Left lung (tissue), 10 donors: ENCODE measurements around the gene IL21. TPM values are rescaled to one million over a fixed set of nuclear protein-coding genes. Genes with fewer than 3 reads are reported as not detected.

ENCODE experiments used
- ATAC-seq: fragments of 200-7000 bp; cut with Tn5 transposase; one replicate; pipeline ENCODE4 v1.9.1; 2020; ENCODE audit warnings: moderate library complexity
- DNase-seq, 4 donors: peaks; one replicate each; pipeline ENCODE4 v3.0.0-alpha.2; 2013 to 2020
- H3K27ac ChIP-seq, 2 donors: fragments of 200-600 bp; sonication (generic) in 1 of 2; one replicate each; pipeline versions ENCODE4 v1.5.0 to v1.8.0; 2020 to 2021
- H3K27me3 ChIP-seq, 2 donors: fragments of 200-600 bp; sonication (generic) in 1 of 2; one replicate each; pipeline versions ENCODE4 v1.5.0 to v1.8.0; 2020 to 2021
- H3K36me3 ChIP-seq, 2 donors: fragments of 200-600 bp; sonication (generic) in 1 of 2; one replicate each; pipeline versions ENCODE4 v1.5.0 to v1.8.0; 2020 to 2021
- H3K4me1 ChIP-seq, 2 donors: fragments of 200-600 bp; one replicate each; pipeline ENCODE4 v1.8.0; 2021
- H3K4me3 ChIP-seq, 2 donors: fragments of 200-600 bp; sonication (generic) in 1 of 2; one replicate each; pipeline versions ENCODE4 v1.5.0 to v1.8.0; 2020 to 2021; ENCODE audit warnings: mild to moderate bottlenecking in 1 of 2
- H3K9me3 ChIP-seq, 2 donors: fragments of 200-600 bp; sonication (generic) in 1 of 2; one replicate each; pipeline versions ENCODE4 v1.5.0 to v1.8.0; 2020 to 2021
- CTCF ChIP-seq, 2 donors: fragments of 200-600 bp; sonication (generic) in 1 of 2; IDR thresholded peaks; one replicate each; pipeline versions ENCODE4 v1.5.0 to v1.8.0; 2021; ENCODE audit warnings: antibody characterized with exemption in 2 of 2
- intact Hi-C, 2 donors: fragments of 100-400 bp; cut with DNase I; formaldehyde crosslinking; loops; one replicate each; pipeline versions ENCODE4 v1.11.2 to v1.14.2; 2022
- polyA plus RNA-seq, 6 donors: library from polyadenylated mRNA; unstranded; fragments of 120-200 nt; gene quantifications; one replicate each; pipeline ENCODE4 v1.2.1, GENCODE V29; 2013; ENCODE audit not compliant: insufficient read length in 6 of 6
- total RNA-seq, 2 donors: library from RNA; stranded (reverse); fragmentation: NEBNext Ultra II Directional; extraction: Animal tissue kit (Norgen Biotek cat#: 25700); gene quantifications; one replicate each; pipeline ENCODE4 v1.2.1, GENCODE V29; 2021
- donor health status: DM: no; HTN: yes; CAD: no.
- donor health status: DM: no; HTN: no; CAD: no.

IL21 gene
- total and polyA plus RNA-seq, 8 donors: not detected

- ATAC-seq: no peak
- intact Hi-C loops: loop anchor here in 1 of 2 donors (10.0 kb wide), 2 partner anchors 112 to 322 kb away; partner anchors contain the start of gene NUDT6
Observed at GRCh38 chr4:122603156-122603574, 17.7 kb downstream of the IL21 start.

GRCh38 chr4:122602277-122603142 is 18.4 kb downstream of the IL21 start:
- DNase-seq: peak in 2 of 4 donors; percentile 12 to 28
- Histone ChIP-seq H3K36me3 (no peaks in the 10 kb centered on the region), H3K27me3 (peaks cover 7 to 26% of the 10 kb centered on the region in 2 donors), H3K4me3 (no peak overlapping the region), H3K4me1 (no peaks in the 10 kb centered on the region), H3K27ac (no peak overlapping the region), H3K9me3 (no peaks in the 10 kb centered on the region)
- ATAC-seq: peak; percentile 90
- TF ChIP-seq CTCF (IDR thresholded peaks at IDR 0.05): peak in 1 of 2 donors; percentile 36
- intact Hi-C loops: loop anchor here in 1 of 2 donors (10.0 kb wide), 2 partner anchors 112 to 322 kb away; partner anchors contain the start of gene NUDT6

More at GRCh38 chr4:122603156-122603574, 17.7 kb downstream of the IL21 start:
- DNase-seq: no peak
- no peaks in the 10 kb centered on the region for H3K4me1 ChIP-seq
- H3K27me3 ChIP-seq: peaks cover 7 to 26% of the 10 kb centered on the region in 2 donors
- H3K36me3 ChIP-seq: no peaks in the 10 kb centered on the region
- TF ChIP-seq CTCF (IDR thresholded peaks at IDR 0.05): no peak
- H3K4me3 ChIP-seq: no peak overlapping the region
- H3K27ac ChIP-seq: no peak overlapping the region
- no peaks in the 10 kb centered on the region for H3K9me3 ChIP-seq

- no peaks in the 10 kb centered on the region for H3K4me1 ChIP-seq
- H3K4me3 ChIP-seq: no peak overlapping the region
- TF ChIP-seq CTCF (IDR thresholded peaks at IDR 0.05): no peak
- no peaks in the 10 kb centered on the region for H3K36me3 ChIP-seq
- DNase-seq: no peak
- no peaks in the 10 kb centered on the region for H3K9me3 ChIP-seq
- H3K27ac ChIP-seq: no peak overlapping the region
- intact Hi-C loops: no loop called here
- no peak for ATAC-seq
- H3K27me3 ChIP-seq: no peaks in the 10 kb centered on the region
Observed at GRCh38 chr4:122591196-122591595, 29.7 kb downstream of the IL21 start.

GRCh38 chr4:122588453-122589238 is 32.2 kb downstream of the IL21 start:
- no peaks in the 10 kb centered on the region for H3K36me3 ChIP-seq
- no peaks in the 10 kb centered on the region for H3K27me3 ChIP-seq
- TF ChIP-seq CTCF (IDR thresholded peaks at IDR 0.05): no peak
- no peak overlapping the region for H3K27ac ChIP-seq
- no peaks in the 10 kb centered on the region for H3K9me3 ChIP-seq
- DNase-seq: no peak
- intact Hi-C loops: no loop called here
- H3K4me1 ChIP-seq: no peaks in the 10 kb centered on the region
- peak; percentile 33 for ATAC-seq
- H3K4me3 ChIP-seq: no peak overlapping the region

GRCh38 chr4:122584519-122584918 is 36.3 kb downstream of the IL21 start:
- intact Hi-C loops: no loop called here
- no peak overlapping the region for H3K4me3 ChIP-seq
- H3K36me3 ChIP-seq: no peaks in the 10 kb centered on the region
- ATAC-seq: peak; percentile 52
- no peak for DNase-seq
- no peaks in the 10 kb centered on the region for H3K9me3 ChIP-seq
- no peaks in the 10 kb centered on the region for H3K4me1 ChIP-seq
- peak overlapping the region in 1 of 2 donors; percentile 28 for H3K27ac ChIP-seq
- no peaks in the 10 kb centered on the region for H3K27me3 ChIP-seq
- TF ChIP-seq CTCF (IDR thresholded peaks at IDR 0.05): no peak
